SJSA1 (cell line): Measurements from ENCODE around the gene SIL1. TPM values are rescaled to one million over a fixed set of nuclear protein-coding genes. Genes with fewer than 3 reads are reported as not detected.

Source experiments
- DNase-seq, 2 experiments: peaks; one replicate each; pipeline ENCODE4 v3.0.0-alpha.2; 2015 to 2020; ENCODE audit warnings: low spot score in 2 of 2, low read depth in 1 of 2
- H3K27ac ChIP-seq: fragments of 250-450 bp; sonication (Bioruptor Pico); 2 replicates; pipeline ENCODE4 v1.5.1; 2020; ENCODE audit warnings: mild to moderate bottlenecking, moderate library complexity
- H3K27me3 ChIP-seq: fragments of 250-450 bp; sonication (Bioruptor Pico); replicated peaks from 2 replicates; pipeline ENCODE4 v1.5.1; 2020; ENCODE audit warnings: mild to moderate bottlenecking, moderate library complexity
- H3K36me3 ChIP-seq: fragments of 250-450 bp; sonication (Bioruptor Pico); 2 replicates; pipeline ENCODE4 v1.5.1; 2020; ENCODE audit warnings: mild to moderate bottlenecking
- H3K4me1 ChIP-seq: fragments of 250-450 bp; sonication (Bioruptor Pico); replicated peaks from 2 replicates; pipeline ENCODE4 v1.6.1; 2021; ENCODE audit warnings: mild to moderate bottlenecking
- H3K4me3 ChIP-seq: fragments of 250-450 bp; sonication (Bioruptor Pico); 2 replicates; pipeline ENCODE4 v1.5.1; 2020; ENCODE audit warnings: mild to moderate bottlenecking
- H3K9me3 ChIP-seq: fragments of 250-450 bp; sonication (Bioruptor Pico); replicated peaks from 2 replicates; pipeline ENCODE4 v1.5.1; 2020; ENCODE audit warnings: mild to moderate bottlenecking
- total RNA-seq: library from RNA; depleted of rRNA; stranded (reverse); fragments of >200 nt; shearing (Covaris generic); gene quantifications from 2 replicates; pipeline ENCODE4 v1.2.3, GENCODE V29; 2014

SIL1 gene
- total RNA-seq, 1 experiment from 2014 or later = 58.2 TPM

- Histone ChIP-seq H3K27me3 (0 out of 2 replicates have a peak, but pooled peaks cover 3% of the 10 kb centered on the region), H3K27ac (no peak overlapping the region), H3K36me3 (no peaks in the 10 kb centered on the region), H3K9me3 (no peaks in the 10 kb centered on the region), H3K4me1 (no peaks in the 10 kb centered on the region), H3K4me3 (no peak overlapping the region)
- peak in 1 of 2 experiments; percentile 9 for DNase-seq
Observed at GRCh38 chr5:139004374-139005307, 193.5 kb downstream of the SIL1 start.

GRCh38 chr5:138999674-139000073 lies 198.5 kb downstream of the SIL1 start:
- Histone ChIP-seq H3K36me3 (no peaks in the 10 kb centered on the region), H3K4me1 (no peaks in the 10 kb centered on the region), H3K27ac (no peak overlapping the region), H3K9me3 (no peaks in the 10 kb centered on the region), H3K4me3 (no peak overlapping the region), H3K27me3 (no peaks in the 10 kb centered on the region)
- DNase-seq = peak in 1 of 2 experiments; percentile 8

- DNase-seq = no peak
- no peaks in the 10 kb centered on the region for H3K4me1 ChIP-seq
- no peaks in the 10 kb centered on the region for H3K27me3 ChIP-seq
- H3K36me3 ChIP-seq = no peaks in the 10 kb centered on the region
- no peak overlapping the region for H3K27ac ChIP-seq
- H3K9me3 ChIP-seq = no peaks in the 10 kb centered on the region
- no peak overlapping the region for H3K4me3 ChIP-seq
Observed at GRCh38 chr5:138998521-138998920, 199.6 kb downstream of the SIL1 start.

GRCh38 chr5:138996120-138996519 lies 202.0 kb downstream of the SIL1 start:
- no peak for DNase-seq
- H3K27ac ChIP-seq = no peak overlapping the region
- H3K27me3 ChIP-seq = no peaks in the 10 kb centered on the region
- H3K4me1 ChIP-seq = no peaks in the 10 kb centered on the region
- H3K9me3 ChIP-seq = no peaks in the 10 kb centered on the region
- H3K36me3 ChIP-seq = no peaks in the 10 kb centered on the region
- H3K4me3 ChIP-seq = no peak overlapping the region

- H3K36me3 ChIP-seq = no peaks in the 10 kb centered on the region
Observed at GRCh38 chr5:138990986-138991590, 207.1 kb downstream of the SIL1 start.

GRCh38 chr5:138989720-138990119 lies 208.4 kb downstream of the SIL1 start:
- Histone ChIP-seq H3K4me1 (no peaks in the 10 kb centered on the region), H3K27me3 (no peaks in the 10 kb centered on the region), H3K27ac (no peak overlapping the region), H3K9me3 (no peaks in the 10 kb centered on the region), H3K36me3 (no peaks in the 10 kb centered on the region), H3K4me3 (no peak overlapping the region)
- DNase-seq = peak in 1 of 2 experiments; percentile 31

More at GRCh38 chr5:138990986-138991590, 207.1 kb downstream of the SIL1 start:
- Histone ChIP-seq H3K4me3 (no peak overlapping the region), H3K4me1 (no peaks in the 10 kb centered on the region), H3K27me3 (no peaks in the 10 kb centered on the region), H3K9me3 (no peaks in the 10 kb centered on the region), H3K27ac (no peak overlapping the region)
- DNase-seq = peak in 1 of 2 experiments; percentile 27

GRCh38 chr5:138986186-138986800 lies 211.9 kb downstream of the SIL1 start:
- DNase-seq = peak in 1 of 2 experiments; percentile 24

GRCh38 chr5:138985683-138986082 lies 212.5 kb downstream of the SIL1 start:
- H3K27ac ChIP-seq = no peak overlapping the region
- no peaks in the 10 kb centered on the region for H3K36me3 ChIP-seq

More at GRCh38 chr5:138986186-138986800, 211.9 kb downstream of the SIL1 start:
- Histone ChIP-seq H3K4me1 (0 out of 2 replicates have a peak, but pooled peaks cover under 1% of the 10 kb centered on the region), H3K27me3 (no peaks in the 10 kb centered on the region), H3K4me3 (no peak overlapping the region), H3K9me3 (no peaks in the 10 kb centered on the region), H3K36me3 (no peaks in the 10 kb centered on the region), H3K27ac (no peak overlapping the region)

GRCh38 chr5:138985256-138985655 lies 212.9 kb downstream of the SIL1 start:
- Histone ChIP-seq H3K27ac (no peak overlapping the region), H3K4me1 (peaks cover 8% of the 10 kb centered on the region; the same call in 1 of the 2 replicates), H3K36me3 (no peaks in the 10 kb centered on the region), H3K9me3 (no peaks in the 10 kb centered on the region), H3K4me3 (no peak overlapping the region), H3K27me3 (no peaks in the 10 kb centered on the region)
- DNase-seq = peak in 1 of 2 experiments; percentile 12

More at GRCh38 chr5:138985683-138986082, 212.5 kb downstream of the SIL1 start:
- Histone ChIP-seq H3K4me3 (no peak overlapping the region), H3K27me3 (no peaks in the 10 kb centered on the region), H3K9me3 (no peaks in the 10 kb centered on the region), H3K4me1 (peaks cover 7% of the 10 kb centered on the region; the same call in 1 of the 2 replicates)
- peak in 1 of 2 experiments; percentile 37 for DNase-seq

- Histone ChIP-seq H3K27ac (no peak overlapping the region), H3K36me3 (no peaks in the 10 kb centered on the region), H3K4me3 (no peak overlapping the region), H3K4me1 (peaks cover 8% of the 10 kb centered on the region; the same call in 1 of the 2 replicates), H3K9me3 (no peaks in the 10 kb centered on the region), H3K27me3 (no peaks in the 10 kb centered on the region)
- DNase-seq = no peak
Observed at GRCh38 chr5:138983984-138984383, 214.2 kb downstream of the SIL1 start.

GRCh38 chr5:138981586-138981985 lies 216.6 kb downstream of the SIL1 start:
- H3K27ac ChIP-seq = no peak overlapping the region
- no peaks in the 10 kb centered on the region for H3K9me3 ChIP-seq
- H3K36me3 ChIP-seq = no peaks in the 10 kb centered on the region
- peak in 1 of 2 experiments; percentile 27 for DNase-seq
- H3K4me3 ChIP-seq = no peak overlapping the region
- H3K27me3 ChIP-seq = no peaks in the 10 kb centered on the region
- H3K4me1 ChIP-seq = peaks cover 14% of the 10 kb centered on the region

- Histone ChIP-seq H3K4me1 (peaks cover 14% of the 10 kb centered on the region), H3K27me3 (no peaks in the 10 kb centered on the region), H3K9me3 (no peaks in the 10 kb centered on the region), H3K27ac (no peak overlapping the region), H3K36me3 (no peaks in the 10 kb centered on the region), H3K4me3 (no peak overlapping the region)
- DNase-seq = peak; percentile 31 to 42
Observed at GRCh38 chr5:138981131-138981530, 217.0 kb downstream of the SIL1 start.

GRCh38 chr5:138980441-138980840 lies 217.7 kb downstream of the SIL1 start:
- H3K36me3 ChIP-seq = no peaks in the 10 kb centered on the region
- H3K9me3 ChIP-seq = no peaks in the 10 kb centered on the region
- no peak overlapping the region for H3K27ac ChIP-seq
- H3K4me1 ChIP-seq = peaks cover 14% of the 10 kb centered on the region
- H3K27me3 ChIP-seq = no peaks in the 10 kb centered on the region
- DNase-seq = no peak
- no peak overlapping the region for H3K4me3 ChIP-seq
